Astrocyte (in vitro differentiated cells and primary cell): Measurements from ENCODE around the gene ESYT1. TPM values are rescaled to one million over a fixed set of nuclear protein-coding genes. Genes with fewer than 3 reads are reported as not detected.

Source experiments
- DNase-seq: peaks from one replicate; pipeline ENCODE4 v3.0.0-alpha.2; 2010; ENCODE audit warnings: low read depth
- FAIRE-seq: peaks from 2 replicates; lab custom pipeline; 2011; peaks lifted over from hg19 to GRCh38; lab: Jason Lieb, UNC
- H2AFZ ChIP-seq: 2 replicates; pipeline ENCODE4 v1.6.0; 2012; ENCODE audit warnings: low read depth, low read length, inconsistent platforms
- H3K27ac ChIP-seq: 2 replicates; pipeline ENCODE4 v1.5.1; 2011; ENCODE audit warnings: low read depth, low read length, inconsistent platforms
- H3K27me3 ChIP-seq: 2 replicates; pipeline ENCODE4 v1.6.0; 2011; ENCODE audit warnings: low read length, inconsistent platforms; ENCODE audit not compliant: insufficient read depth
- H3K36me3 ChIP-seq: 2 replicates; pipeline ENCODE4 v1.5.1; 2011; ENCODE audit warnings: low read length, inconsistent platforms; ENCODE audit not compliant: insufficient read depth
- H3K4me1 ChIP-seq: 2 replicates; pipeline ENCODE4 v1.5.1; 2011; ENCODE audit warnings: low read length, inconsistent platforms; ENCODE audit not compliant: insufficient read depth
- H3K4me2 ChIP-seq: 2 replicates; pipeline ENCODE4 v1.6.0; 2012; ENCODE audit warnings: low read length, inconsistent platforms
- H3K4me3 ChIP-seq: 2 replicates; pipeline ENCODE4 v1.5.1; 2011; ENCODE audit warnings: low read depth, mild to moderate bottlenecking, low read length, inconsistent platforms; ENCODE audit not compliant: insufficient read depth
- H3K79me2 ChIP-seq: 2 replicates; pipeline ENCODE4 v1.6.0; 2012; ENCODE audit warnings: mild to moderate bottlenecking, low read length, inconsistent platforms; ENCODE audit not compliant: insufficient read depth
- H3K9ac ChIP-seq: 2 replicates; pipeline ENCODE4 v1.6.0; 2012; ENCODE audit warnings: mild to moderate bottlenecking, low read length, inconsistent platforms
- H3K9me3 ChIP-seq: 2 replicates; pipeline ENCODE4 v1.5.1; 2012; ENCODE audit warnings: low read depth, mild to moderate bottlenecking, low read length, inconsistent platforms; ENCODE audit not compliant: insufficient read depth
- H4K20me1 ChIP-seq: 2 replicates; pipeline ENCODE4 v1.6.0; 2012; ENCODE audit warnings: low read length, inconsistent platforms; ENCODE audit not compliant: insufficient read depth
- H3K27ac Mint-ChIP-seq: one replicate; pipeline ENCODE4 v1.8.0; 2021; ENCODE audit warnings: mild to moderate bottlenecking, mixed read lengths; ENCODE audit not compliant: unreplicated experiment
- H3K27me3 Mint-ChIP-seq: one replicate; pipeline ENCODE4 v1.8.0; 2021; ENCODE audit warnings: low read depth, mixed read lengths; ENCODE audit not compliant: unreplicated experiment
- H3K36me3 Mint-ChIP-seq: one replicate; pipeline ENCODE4 v1.8.0; 2021; ENCODE audit warnings: low read depth, mixed read lengths; ENCODE audit not compliant: unreplicated experiment
- H3K4me1 Mint-ChIP-seq: one replicate; pipeline ENCODE4 v1.8.0; 2021; ENCODE audit warnings: low read depth, mixed read lengths; ENCODE audit not compliant: unreplicated experiment
- H3K4me3 Mint-ChIP-seq: one replicate; pipeline ENCODE4 v1.8.0; 2021; ENCODE audit warnings: mild to moderate bottlenecking, moderate library complexity, mixed read lengths; ENCODE audit not compliant: unreplicated experiment
- H3K9me3 Mint-ChIP-seq: one replicate; pipeline ENCODE4 v1.8.0; 2021; ENCODE audit warnings: mild to moderate bottlenecking, mixed read lengths; ENCODE audit not compliant: unreplicated experiment
- CTCF ChIP-seq: IDR thresholded peaks from 2 replicates; pipeline ENCODE4 v1.5.1; 2011; ENCODE audit warnings: low read depth, mild to moderate bottlenecking, inconsistent platforms, low read length, moderate library complexity; ENCODE audit not compliant: insufficient read depth
- EZH2 ChIP-seq: IDR thresholded peaks from 2 replicates; pipeline ENCODE4 v1.6.1; 2012; ENCODE audit warnings: mild to moderate bottlenecking, low read length, inconsistent platforms; ENCODE audit not compliant: insufficient read depth
- total RNA-seq: library from RNA; stranded (reverse); gene quantifications from 2 replicates; pipeline ENCODE4 v1.2.1, GENCODE V29; 2021

Gene ESYT1
- total RNA-seq, 1 donor from 2014 or later = 142 TPM

GRCh38 chr12:56098592-56098991 is 29.5 kb upstream of the ESYT1 start:
- no peak overlapping the region for H3K4me3 ChIP-seq
- no peak for DNase-seq
- no peak for FAIRE-seq

GRCh38 chr12:56099787-56100186 is 28.3 kb upstream of the ESYT1 start:
- Histone ChIP-seq H3K36me3 (no peaks in the 10 kb centered on the region), H3K4me2 (no peak overlapping the region), H3K27me3 (peaks cover 19% of the 10 kb centered on the region), H3K79me2 (peaks cover 5% of the 10 kb centered on the region), H3K27ac (no peak overlapping the region), H3K9me3 (no peaks in the 10 kb centered on the region), H3K4me1 (no peaks in the 10 kb centered on the region), H3K9ac (no peak overlapping the region), H4K20me1 (no peaks in the 10 kb centered on the region), H3K4me3 (no peak overlapping the region), H2AFZ (no peak overlapping the region)
- H3K27ac Mint-ChIP-seq = no peak overlapping the region
- TF ChIP-seq EZH2 (no peak), CTCF (no peak)
- no peaks in the 10 kb centered on the region for H3K9me3 Mint-ChIP-seq
- no peak overlapping the region for H3K4me3 Mint-ChIP-seq
- FAIRE-seq (no peak), DNase-seq (no peak)
- peaks cover 4% of the 10 kb centered on the region for H3K4me1 Mint-ChIP-seq
- H3K36me3 Mint-ChIP-seq = peaks cover 4% of the 10 kb centered on the region
- H3K27me3 Mint-ChIP-seq = peaks cover 8% of the 10 kb centered on the region

More at GRCh38 chr12:56098592-56098991, 29.5 kb upstream of the ESYT1 start:
- Mint-ChIP-seq H3K4me1 (peaks cover 1% of the 10 kb centered on the region), H3K36me3 (peaks cover 4% of the 10 kb centered on the region), H3K27ac (no peak overlapping the region), H3K27me3 (peaks cover 8% of the 10 kb centered on the region), H3K4me3 (no peak overlapping the region), H3K9me3 (no peaks in the 10 kb centered on the region)
- Histone ChIP-seq H3K4me1 (no peaks in the 10 kb centered on the region), H3K27ac (no peak overlapping the region), H3K9me3 (no peaks in the 10 kb centered on the region), H3K36me3 (no peaks in the 10 kb centered on the region), H3K9ac (no peak overlapping the region), H3K4me2 (no peak overlapping the region), H3K27me3 (peaks cover 19% of the 10 kb centered on the region), H4K20me1 (no peaks in the 10 kb centered on the region), H2AFZ (no peak overlapping the region), H3K79me2 (no peaks in the 10 kb centered on the region)
- TF ChIP-seq CTCF (no peak), EZH2 (no peak)

GRCh38 chr12:56101045-56101444 is 27.0 kb upstream of the ESYT1 start:
- no peak for FAIRE-seq

More at GRCh38 chr12:56101045-56101444, 27.0 kb upstream of the ESYT1 start:
- Mint-ChIP-seq H3K4me3 (no peak overlapping the region), H3K4me1 (peaks cover 8% of the 10 kb centered on the region), H3K27me3 (peaks cover 6% of the 10 kb centered on the region), H3K36me3 (peaks cover 2% of the 10 kb centered on the region), H3K9me3 (no peaks in the 10 kb centered on the region), H3K27ac (no peak overlapping the region)
- H3K36me3 ChIP-seq = no peaks in the 10 kb centered on the region
- no peak overlapping the region for H3K27ac ChIP-seq
- TF ChIP-seq CTCF (no peak), EZH2 (no peak)
- H3K79me2 ChIP-seq = peaks cover 18% of the 10 kb centered on the region
- H3K4me3 ChIP-seq = no peak overlapping the region
- no peaks in the 10 kb centered on the region for H3K9me3 ChIP-seq
- no peak overlapping the region for H3K4me2 ChIP-seq
- no peak overlapping the region for H2AFZ ChIP-seq
- peaks cover 8% of the 10 kb centered on the region for H3K27me3 ChIP-seq
- no peaks in the 10 kb centered on the region for H3K4me1 ChIP-seq
- H4K20me1 ChIP-seq = peaks cover 10% of the 10 kb centered on the region
- no peak for DNase-seq
- no peak overlapping the region for H3K9ac ChIP-seq
